ENCODE measurements around the gene MAP2. TPM values are rescaled to one million over a fixed set of nuclear protein-coding genes. Genes with fewer than 3 reads are reported as not detected.

MAP2 gene
- total and polyA plus RNA-seq, 2 of the 13 experiments (the other 11 are each of a cell fraction or from before 2014, with no cell fraction given), result 0.08 TPM; not detected in 1

- no peaks in the 10 kb centered on the region for H3K4me1 ChIP-seq (ENCODE audit: insufficient read depth, low read length)
- DNase-seq (ENCODE audit: low spot score) (no peak), ATAC-seq (no peak), FAIRE-seq (no peak)
- no peak overlapping the region for H3K9ac ChIP-seq (ENCODE audit: insufficient read depth, low read depth, low read length)
- no TSS peak for BruUV-seq (replicated peaks)
- H3K79me2 ChIP-seq (ENCODE audit: insufficient read depth, low read length), result no peaks in the 10 kb centered on the region
- no peak overlapping the region for H3K4me2 ChIP-seq (ENCODE audit: low read depth, low read length)
- H3K4me3 ChIP-seq (replicated peaks in 1 of 3; ENCODE audit: insufficient read depth in 1 of 3, low read depth in 2 of 3, low read length in 3 of 3), result no peak overlapping the region
- no peak overlapping the region for H2AFZ ChIP-seq (ENCODE audit: low read length)
- H4K20me1 ChIP-seq (ENCODE audit: insufficient read depth, low read length), result no peaks in the 10 kb centered on the region
- POLR2A ChIA-PET, result no interaction called here
- intact Hi-C loops (cut with micrococcal nuclease; ENCODE audit: unreplicated experiment), result no loop called here
- in situ Hi-C loops (cut with HindIII; ENCODE audit: extremely low pct_ligation_motif_present, low pct_unique_long_range_greater_than_20kb), result no loop called here
- H3K36me3 ChIP-seq (replicated peaks in 1 of 2; ENCODE audit: control insufficient read depth in 1 of 2, insufficient read depth in 2 of 2, low read length in 2 of 2), result no peaks in the 10 kb centered on the region
- no peak overlapping the region for H3K27ac ChIP-seq (ENCODE audit: extremely low read length, insufficient read depth, low read length)
- TF ChIP-seq, protein P1, sequence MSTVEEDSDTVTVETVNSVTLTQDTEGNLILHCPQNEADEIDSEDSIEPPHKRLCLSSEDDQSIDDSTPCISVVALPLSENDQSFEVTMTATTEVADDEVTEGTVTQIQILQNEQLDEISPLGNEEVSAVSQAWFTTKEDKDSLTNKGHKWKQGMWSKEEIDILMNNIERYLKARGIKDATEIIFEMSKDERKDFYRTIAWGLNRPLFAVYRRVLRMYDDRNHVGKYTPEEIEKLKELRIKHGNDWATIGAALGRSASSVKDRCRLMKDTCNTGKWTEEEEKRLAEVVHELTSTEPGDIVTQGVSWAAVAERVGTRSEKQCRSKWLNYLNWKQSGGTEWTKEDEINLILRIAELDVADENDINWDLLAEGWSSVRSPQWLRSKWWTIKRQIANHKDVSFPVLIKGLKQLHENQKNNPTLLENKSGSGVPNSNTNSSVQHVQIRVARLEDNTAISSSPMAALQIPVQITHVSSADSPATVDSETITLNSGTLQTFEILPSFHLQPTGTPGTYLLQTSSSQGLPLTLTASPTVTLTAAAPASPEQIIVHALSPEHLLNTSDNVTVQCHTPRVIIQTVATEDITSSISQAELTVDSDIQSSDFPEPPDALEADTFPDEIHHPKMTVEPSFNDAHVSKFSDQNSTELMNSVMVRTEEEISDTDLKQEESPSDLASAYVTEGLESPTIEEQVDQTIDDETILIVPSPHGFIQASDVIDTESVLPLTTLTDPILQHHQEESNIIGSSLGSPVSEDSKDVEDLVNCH (CRISPR knock-in tag; IDR thresholded peaks at IDR 0.05), result no peak
- TF ChIP-seq SMAD3 (CRISPR knock-in tag; IDR thresholded peaks at IDR 0.05), result no peak
- TF ChIP-seq ZNF101 (CRISPR knock-in tag; IDR thresholded peaks at IDR 0.05; ENCODE audit: borderline replicate concordance, low read depth), result no peak
- TF ChIP-seq, protein P2, sequence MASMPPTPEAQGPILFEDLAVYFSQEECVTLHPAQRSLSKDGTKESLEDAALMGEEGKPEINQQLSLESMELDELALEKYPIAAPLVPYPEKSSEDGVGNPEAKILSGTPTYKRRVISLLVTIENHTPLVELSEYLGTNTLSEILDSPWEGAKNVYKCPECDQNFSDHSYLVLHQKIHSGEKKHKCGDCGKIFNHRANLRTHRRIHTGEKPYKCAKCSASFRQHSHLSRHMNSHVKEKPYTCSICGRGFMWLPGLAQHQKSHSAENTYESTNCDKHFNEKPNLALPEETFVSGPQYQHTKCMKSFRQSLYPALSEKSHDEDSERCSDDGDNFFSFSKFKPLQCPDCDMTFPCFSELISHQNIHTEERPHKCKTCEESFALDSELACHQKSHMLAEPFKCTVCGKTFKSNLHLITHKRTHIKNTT (CRISPR knock-in tag; IDR thresholded peaks at IDR 0.05), result no peak
- TF ChIP-seq, protein P3, sequence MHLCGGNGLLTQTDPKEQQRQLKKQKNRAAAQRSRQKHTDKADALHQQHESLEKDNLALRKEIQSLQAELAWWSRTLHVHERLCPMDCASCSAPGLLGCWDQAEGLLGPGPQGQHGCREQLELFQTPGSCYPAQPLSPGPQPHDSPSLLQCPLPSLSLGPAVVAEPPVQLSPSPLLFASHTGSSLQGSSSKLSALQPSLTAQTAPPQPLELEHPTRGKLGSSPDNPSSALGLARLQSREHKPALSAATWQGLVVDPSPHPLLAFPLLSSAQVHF (CRISPR knock-in tag; IDR thresholded peaks at IDR 0.05), result no peak
- TF ChIP-seq, protein P4, sequence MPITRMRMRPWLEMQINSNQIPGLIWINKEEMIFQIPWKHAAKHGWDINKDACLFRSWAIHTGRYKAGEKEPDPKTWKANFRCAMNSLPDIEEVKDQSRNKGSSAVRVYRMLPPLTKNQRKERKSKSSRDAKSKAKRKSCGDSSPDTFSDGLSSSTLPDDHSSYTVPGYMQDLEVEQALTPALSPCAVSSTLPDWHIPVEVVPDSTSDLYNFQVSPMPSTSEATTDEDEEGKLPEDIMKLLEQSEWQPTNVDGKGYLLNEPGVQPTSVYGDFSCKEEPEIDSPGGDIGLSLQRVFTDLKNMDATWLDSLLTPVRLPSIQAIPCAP (CRISPR knock-in tag; IDR thresholded peaks at IDR 0.05; ENCODE audit: low read depth), result no peak
- TF ChIP-seq CEBPB (IDR thresholded peaks at IDR 0.05; ENCODE audit: borderline replicate concordance, low read depth, low read length), result no peak
- no peak for TF ChIP-seq EZH2 (conservative IDR thresholded peaks at IDR 0.05; ENCODE audit: low read depth, low read length)
- no peak for TF ChIP-seq ZNF550 (CRISPR knock-in tag; IDR thresholded peaks at IDR 0.05; ENCODE audit: borderline replicate concordance)
- no peak for TF ChIP-seq CREB1 (IDR thresholded peaks at IDR 0.05)
- no peak for TF ChIP-seq CREB1 (CRISPR knock-in tag; IDR thresholded peaks at IDR 0.05)
- H3K9me3 ChIP-seq (ENCODE audit: low read length), result no peaks in the 10 kb centered on the region
- 2% methylated on average over 3 of the region's 3 CpGs for WGBS (ENCODE audit: low lambda C conversion rate)
- H3K27me3 ChIP-seq (ENCODE audit: control insufficient read depth in 1 of 2, insufficient read depth in 2 of 2, low read length in 2 of 2), result no peaks in the 10 kb centered on the region
- CTCF ChIA-PET (ENCODE audit: low intra/inter-chr PET ratio, low total read pairs), result no interaction called here
Measured at GRCh38 chr2:209525331-209525730, 101.5 kb downstream of the MAP2 start.

Data from HepG2 (cell line).